Measurements from ENCODE around the gene TTC21A.
A peak's percentile ranks its signal among the peaks of the same experiment; 100 is the strongest.

The TTC21A gene

DNA sequence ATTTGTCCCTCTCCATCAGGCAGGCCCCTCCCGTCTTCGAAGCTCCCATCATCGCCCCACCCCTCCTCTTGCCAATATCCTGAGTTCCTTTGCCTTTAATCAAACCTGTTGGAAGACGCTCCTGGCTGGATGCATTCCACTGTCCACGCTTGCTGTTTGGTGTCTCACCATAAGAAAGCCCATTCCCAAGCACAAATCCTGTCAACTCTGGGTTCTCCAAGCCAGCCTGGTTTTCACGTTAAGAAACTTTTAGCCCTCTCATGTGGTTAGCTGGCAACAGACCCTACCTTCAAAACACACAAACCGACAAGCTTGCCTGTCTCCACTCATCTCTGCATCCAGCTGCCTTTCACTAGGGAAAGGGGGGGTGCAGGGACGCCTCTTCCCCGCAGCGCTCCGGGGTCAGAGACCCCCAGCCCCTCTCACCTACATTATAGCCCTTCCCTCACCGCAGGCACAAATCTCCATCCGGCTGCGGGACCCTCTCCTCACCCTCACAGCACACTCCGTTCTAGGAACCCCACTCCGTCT is 1.1 kb upstream of the TTC21A start (continued):
- TF ChIP-seq ZNF529 (tag by site-specific recombination; IDR thresholded peaks at IDR 0.05; ENCODE audit: insufficient replicate concordance), result no peak

DNA sequence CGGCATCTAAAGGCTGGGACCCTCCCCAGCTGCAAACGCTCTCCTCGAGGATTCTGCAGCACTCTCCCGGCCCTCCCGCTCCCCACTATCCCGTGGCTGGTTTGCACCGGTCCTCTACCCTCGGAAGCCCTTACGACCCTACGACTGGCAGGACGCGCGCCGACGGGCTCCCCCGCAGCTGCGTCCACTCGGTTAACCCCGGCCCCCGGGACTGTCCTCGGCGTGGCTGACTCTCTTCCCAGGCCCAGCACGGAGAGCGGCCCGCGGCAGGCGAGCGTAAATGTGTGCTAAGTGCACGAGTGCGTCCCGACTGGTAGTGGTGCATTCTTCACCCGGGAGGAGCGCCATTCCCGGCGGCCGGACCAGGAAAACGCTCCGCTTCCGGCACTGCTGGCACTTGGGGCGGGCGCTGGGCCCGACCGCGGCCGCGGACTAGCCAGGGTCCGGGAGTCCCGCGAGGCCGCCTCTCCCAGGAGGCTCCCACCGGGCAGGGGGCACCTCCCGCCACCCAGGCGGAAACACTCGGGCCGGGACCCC is 561 bp upstream of the TTC21A start:
- CTCF ChIA-PET, result interaction anchor here (0.9 to 1.5 kb wide), 3 partner anchors 10 to 20 kb away, joined by 3 to 9 read pairs (median 4); no protein-coding TSS in a partner anchor
- peak overlapping the region; percentile 53; the same call in 1 of the 2 replicates for H3K27ac ChIP-seq (ENCODE audit: extremely low read depth, low read depth, low read length)
- peak; percentile 48; the same call in 1 of the 2 replicates for TF ChIP-seq GLIS2 (tag by site-specific recombination; IDR thresholded peaks at IDR 0.05)
- TF ChIP-seq, protein P1, sequence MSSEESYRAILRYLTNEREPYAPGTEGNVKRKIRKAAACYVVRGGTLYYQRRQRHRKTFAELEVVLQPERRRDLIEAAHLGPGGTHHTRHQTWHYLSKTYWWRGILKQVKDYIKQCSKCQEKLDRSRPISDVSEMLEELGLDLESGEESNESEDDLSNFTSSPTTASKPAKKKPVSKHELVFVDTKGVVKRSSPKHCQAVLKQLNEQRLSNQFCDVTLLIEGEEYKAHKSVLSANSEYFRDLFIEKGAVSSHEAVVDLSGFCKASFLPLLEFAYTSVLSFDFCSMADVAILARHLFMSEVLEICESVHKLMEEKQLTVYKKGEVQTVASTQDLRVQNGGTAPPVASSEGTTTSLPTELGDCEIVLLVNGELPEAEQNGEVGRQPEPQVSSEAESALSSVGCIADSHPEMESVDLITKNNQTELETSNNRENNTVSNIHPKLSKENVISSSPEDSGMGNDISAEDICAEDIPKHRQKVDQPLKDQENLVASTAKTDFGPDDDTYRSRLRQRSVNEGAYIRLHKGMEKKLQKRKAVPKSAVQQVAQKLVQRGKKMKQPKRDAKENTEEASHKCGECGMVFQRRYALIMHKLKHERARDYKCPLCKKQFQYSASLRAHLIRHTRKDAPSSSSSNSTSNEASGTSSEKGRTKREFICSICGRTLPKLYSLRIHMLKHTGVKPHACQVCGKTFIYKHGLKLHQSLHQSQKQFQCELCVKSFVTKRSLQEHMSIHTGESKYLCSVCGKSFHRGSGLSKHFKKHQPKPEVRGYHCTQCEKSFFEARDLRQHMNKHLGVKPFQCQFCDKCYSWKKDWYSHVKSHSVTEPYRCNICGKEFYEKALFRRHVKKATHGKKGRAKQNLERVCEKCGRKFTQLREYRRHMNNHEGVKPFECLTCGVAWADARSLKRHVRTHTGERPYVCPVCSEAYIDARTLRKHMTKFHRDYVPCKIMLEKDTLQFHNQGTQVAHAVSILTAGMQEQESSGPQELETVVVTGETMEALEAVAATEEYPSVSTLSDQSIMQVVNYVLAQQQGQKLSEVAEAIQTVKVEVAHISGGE (tag by site-specific recombination; conservative IDR thresholded peaks at IDR 0.05; ENCODE audit: low read depth), result peak; percentile 62
- TF ChIP-seq, protein P2, sequence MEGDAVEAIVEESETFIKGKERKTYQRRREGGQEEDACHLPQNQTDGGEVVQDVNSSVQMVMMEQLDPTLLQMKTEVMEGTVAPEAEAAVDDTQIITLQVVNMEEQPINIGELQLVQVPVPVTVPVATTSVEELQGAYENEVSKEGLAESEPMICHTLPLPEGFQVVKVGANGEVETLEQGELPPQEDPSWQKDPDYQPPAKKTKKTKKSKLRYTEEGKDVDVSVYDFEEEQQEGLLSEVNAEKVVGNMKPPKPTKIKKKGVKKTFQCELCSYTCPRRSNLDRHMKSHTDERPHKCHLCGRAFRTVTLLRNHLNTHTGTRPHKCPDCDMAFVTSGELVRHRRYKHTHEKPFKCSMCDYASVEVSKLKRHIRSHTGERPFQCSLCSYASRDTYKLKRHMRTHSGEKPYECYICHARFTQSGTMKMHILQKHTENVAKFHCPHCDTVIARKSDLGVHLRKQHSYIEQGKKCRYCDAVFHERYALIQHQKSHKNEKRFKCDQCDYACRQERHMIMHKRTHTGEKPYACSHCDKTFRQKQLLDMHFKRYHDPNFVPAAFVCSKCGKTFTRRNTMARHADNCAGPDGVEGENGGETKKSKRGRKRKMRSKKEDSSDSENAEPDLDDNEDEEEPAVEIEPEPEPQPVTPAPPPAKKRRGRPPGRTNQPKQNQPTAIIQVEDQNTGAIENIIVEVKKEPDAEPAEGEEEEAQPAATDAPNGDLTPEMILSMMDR (tag by site-specific recombination; IDR thresholded peaks at IDR 0.05), result peak; percentile 43
- TF ChIP-seq IKZF3 (tag by site-specific recombination; IDR thresholded peaks at IDR 0.05), result peak; percentile 18; the same call in 1 of the 2 replicates
- TF ChIP-seq ZBTB20 (tag by site-specific recombination; IDR thresholded peaks at IDR 0.05), result peak; percentile 64
- TF ChIP-seq, protein P3, sequence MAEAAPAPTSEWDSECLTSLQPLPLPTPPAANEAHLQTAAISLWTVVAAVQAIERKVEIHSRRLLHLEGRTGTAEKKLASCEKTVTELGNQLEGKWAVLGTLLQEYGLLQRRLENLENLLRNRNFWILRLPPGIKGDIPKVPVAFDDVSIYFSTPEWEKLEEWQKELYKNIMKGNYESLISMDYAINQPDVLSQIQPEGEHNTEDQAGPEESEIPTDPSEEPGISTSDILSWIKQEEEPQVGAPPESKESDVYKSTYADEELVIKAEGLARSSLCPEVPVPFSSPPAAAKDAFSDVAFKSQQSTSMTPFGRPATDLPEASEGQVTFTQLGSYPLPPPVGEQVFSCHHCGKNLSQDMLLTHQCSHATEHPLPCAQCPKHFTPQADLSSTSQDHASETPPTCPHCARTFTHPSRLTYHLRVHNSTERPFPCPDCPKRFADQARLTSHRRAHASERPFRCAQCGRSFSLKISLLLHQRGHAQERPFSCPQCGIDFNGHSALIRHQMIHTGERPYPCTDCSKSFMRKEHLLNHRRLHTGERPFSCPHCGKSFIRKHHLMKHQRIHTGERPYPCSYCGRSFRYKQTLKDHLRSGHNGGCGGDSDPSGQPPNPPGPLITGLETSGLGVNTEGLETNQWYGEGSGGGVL (tag by site-specific recombination; IDR thresholded peaks at IDR 0.05), result 0 out of 2 replicates have a peak, but pooled peaks have one; percentile 11
- TF ChIP-seq, protein P4, sequence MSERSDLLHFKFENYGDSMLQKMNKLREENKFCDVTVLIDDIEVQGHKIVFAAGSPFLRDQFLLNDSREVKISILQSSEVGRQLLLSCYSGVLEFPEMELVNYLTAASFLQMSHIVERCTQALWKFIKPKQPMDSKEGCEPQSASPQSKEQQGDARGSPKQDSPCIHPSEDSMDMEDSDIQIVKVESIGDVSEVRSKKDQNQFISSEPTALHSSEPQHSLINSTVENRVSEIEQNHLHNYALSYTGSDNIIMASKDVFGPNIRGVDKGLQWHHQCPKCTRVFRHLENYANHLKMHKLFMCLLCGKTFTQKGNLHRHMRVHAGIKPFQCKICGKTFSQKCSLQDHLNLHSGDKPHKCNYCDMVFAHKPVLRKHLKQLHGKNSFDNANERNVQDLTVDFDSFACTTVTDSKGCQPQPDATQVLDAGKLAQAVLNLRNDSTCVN (tag by site-specific recombination; optimal IDR thresholded peaks at IDR 0.05), result peak; percentile 64
- peak; percentile 53; the same call in 1 of the 2 replicates for TF ChIP-seq ZNF777 (tag by site-specific recombination; IDR thresholded peaks at IDR 0.05; ENCODE audit: borderline replicate concordance)
- TF ChIP-seq ZNF600 (tag by site-specific recombination; IDR thresholded peaks at IDR 0.05), result no peak
- TF ChIP-seq ZNF416 (tag by site-specific recombination; IDR thresholded peaks at IDR 0.05), result no peak
- no peak for TF ChIP-seq SCRT1 (tag by site-specific recombination; IDR thresholded peaks at IDR 0.05; ENCODE audit: borderline replicate concordance)
- TF ChIP-seq, protein P5, sequence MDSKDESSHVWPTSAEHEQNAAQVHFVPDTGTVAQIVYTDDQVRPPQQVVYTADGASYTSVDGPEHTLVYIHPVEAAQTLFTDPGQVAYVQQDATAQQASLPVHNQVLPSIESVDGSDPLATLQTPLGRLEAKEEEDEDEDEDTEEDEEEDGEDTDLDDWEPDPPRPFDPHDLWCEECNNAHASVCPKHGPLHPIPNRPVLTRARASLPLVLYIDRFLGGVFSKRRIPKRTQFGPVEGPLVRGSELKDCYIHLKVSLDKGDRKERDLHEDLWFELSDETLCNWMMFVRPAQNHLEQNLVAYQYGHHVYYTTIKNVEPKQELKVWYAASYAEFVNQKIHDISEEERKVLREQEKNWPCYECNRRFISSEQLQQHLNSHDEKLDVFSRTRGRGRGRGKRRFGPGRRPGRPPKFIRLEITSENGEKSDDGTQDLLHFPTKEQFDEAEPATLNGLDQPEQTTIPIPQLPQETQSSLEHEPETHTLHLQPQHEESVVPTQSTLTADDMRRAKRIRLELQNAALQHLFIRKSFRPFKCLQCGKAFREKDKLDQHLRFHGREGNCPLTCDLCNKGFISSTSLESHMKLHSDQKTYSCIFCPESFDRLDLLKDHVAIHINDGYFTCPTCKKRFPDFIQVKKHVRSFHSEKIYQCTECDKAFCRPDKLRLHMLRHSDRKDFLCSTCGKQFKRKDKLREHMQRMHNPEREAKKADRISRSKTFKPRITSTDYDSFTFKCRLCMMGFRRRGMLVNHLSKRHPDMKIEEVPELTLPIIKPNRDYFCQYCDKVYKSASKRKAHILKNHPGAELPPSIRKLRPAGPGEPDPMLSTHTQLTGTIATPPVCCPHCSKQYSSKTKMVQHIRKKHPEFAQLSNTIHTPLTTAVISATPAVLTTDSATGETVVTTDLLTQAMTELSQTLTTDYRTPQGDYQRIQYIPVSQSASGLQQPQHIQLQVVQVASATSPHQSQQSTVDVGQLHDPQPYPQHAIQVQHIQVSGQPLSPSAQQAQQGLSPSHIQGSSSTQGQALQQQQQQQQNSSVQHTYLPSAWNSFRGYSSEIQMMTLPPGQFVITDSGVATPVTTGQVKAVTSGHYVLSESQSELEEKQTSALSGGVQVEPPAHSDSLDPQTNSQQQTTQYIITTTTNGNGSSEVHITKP (tag by site-specific recombination; IDR thresholded peaks at IDR 0.05), result peak; percentile 27; the same call in 1 of the 2 replicates
- 0 out of 2 replicates have a peak, but pooled peaks have one; percentile 17 for TF ChIP-seq ZNF76 (tag by site-specific recombination; IDR thresholded peaks at IDR 0.05; ENCODE audit: borderline replicate concordance, low read depth)
- peaks cover 0 to 7% of the 10 kb centered on the region in 2 experiments; a peak in 1 of 3 replicates for H3K36me3 ChIP-seq (ENCODE audit: control insufficient read depth in 2 of 2, insufficient read depth in 1 of 2, low read length in 2 of 2)
- peak overlapping the region; percentile 85 for H3K4me3 ChIP-seq (ENCODE audit: low read depth, low read length)
- H3K9me3 ChIP-seq (ENCODE audit: control insufficient read depth, insufficient read depth, low read depth, low read length), result no peaks in the 10 kb centered on the region
- H3K4me1 ChIP-seq (ENCODE audit: control insufficient read depth, insufficient read depth, low read length), result no peaks in the 10 kb centered on the region
- POLR2A ChIA-PET, result interaction anchor here (1.0 kb wide), 1 partner anchor 21 kb away, joined by 3 read pairs; no protein-coding TSS in a partner anchor
